Stimulated activated naive CD8-positive, alpha-beta T cell treated with anti-CD3 and anti-CD28 coated beads, Interleukin-15, Interleukin-2, amounts not matched to agents 100 ng/mL and 50 ng/mL, for 24 hours (primary cell): ENCODE data around the gene SFRP5.

Source experiments
- H3K27ac Mint-ChIP-seq: one replicate; pipeline ENCODE4 v1.8.0; 2021; ENCODE audit warnings: mild to moderate bottlenecking, mixed read lengths
- H3K27me3 Mint-ChIP-seq: one replicate; pipeline ENCODE4 v1.8.0; 2021; ENCODE audit warnings: mixed read lengths
- H3K36me3 Mint-ChIP-seq: one replicate; pipeline ENCODE4 v1.8.0; 2021; ENCODE audit warnings: low read depth, mixed read lengths
- H3K4me1 Mint-ChIP-seq: one replicate; pipeline ENCODE4 v1.8.0; 2021; ENCODE audit warnings: low read depth, mixed read lengths
- H3K4me3 Mint-ChIP-seq: one replicate; pipeline ENCODE4 v1.8.0; 2021; ENCODE audit warnings: mild to moderate bottlenecking, mixed read lengths
- H3K9me3 Mint-ChIP-seq: one replicate; pipeline ENCODE4 v1.8.0; 2021; ENCODE audit warnings: mixed read lengths

SFRP5 gene

GRCh38 chr10:97796651-97797050, 24.9 kb upstream of the SFRP5 start:
- Mint-ChIP-seq H3K27ac (peak overlapping the region; percentile 70), H3K9me3 (peaks cover 4% of the 10 kb centered on the region), H3K4me1 (peaks cover 21% of the 10 kb centered on the region), H3K27me3 (no peaks in the 10 kb centered on the region), H3K4me3 (peak overlapping the region; percentile 63), H3K36me3 (no peaks in the 10 kb centered on the region)

DNA sequence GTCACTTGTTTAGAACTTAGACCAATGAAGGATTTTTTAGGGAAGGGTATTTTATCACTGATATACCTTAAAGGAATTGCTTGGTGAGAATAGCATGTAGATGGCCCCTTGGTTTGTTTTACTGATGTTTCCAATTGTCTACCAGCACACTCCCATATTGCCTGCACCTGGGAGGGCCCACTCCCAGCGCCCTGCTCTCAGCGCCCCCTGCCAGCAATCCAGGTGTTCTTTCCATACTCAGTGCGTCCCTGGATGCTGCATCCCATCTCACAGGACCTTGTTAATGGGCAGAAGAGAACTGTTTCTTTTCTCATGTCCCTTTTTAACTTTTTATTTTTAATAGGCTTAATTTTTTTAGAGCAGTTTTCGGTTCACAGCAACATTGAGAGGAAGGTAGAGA, 24.1 kb upstream of the SFRP5 start:
- Mint-ChIP-seq H3K36me3 (no peaks in the 10 kb centered on the region), H3K4me1 (peaks cover 21% of the 10 kb centered on the region), H3K4me3 (no peak overlapping the region), H3K9me3 (peaks cover 4% of the 10 kb centered on the region), H3K27ac (no peak overlapping the region), H3K27me3 (no peaks in the 10 kb centered on the region)

GRCh38 chr10:97791824-97792721, 20.3 kb upstream of the SFRP5 start:
- H3K27ac Mint-ChIP-seq = no peak overlapping the region
- H3K4me3 Mint-ChIP-seq = no peak overlapping the region
- H3K36me3 Mint-ChIP-seq = no peaks in the 10 kb centered on the region
- no peaks in the 10 kb centered on the region for H3K9me3 Mint-ChIP-seq
- H3K4me1 Mint-ChIP-seq = peaks cover 21% of the 10 kb centered on the region
- no peaks in the 10 kb centered on the region for H3K27me3 Mint-ChIP-seq

DNA sequence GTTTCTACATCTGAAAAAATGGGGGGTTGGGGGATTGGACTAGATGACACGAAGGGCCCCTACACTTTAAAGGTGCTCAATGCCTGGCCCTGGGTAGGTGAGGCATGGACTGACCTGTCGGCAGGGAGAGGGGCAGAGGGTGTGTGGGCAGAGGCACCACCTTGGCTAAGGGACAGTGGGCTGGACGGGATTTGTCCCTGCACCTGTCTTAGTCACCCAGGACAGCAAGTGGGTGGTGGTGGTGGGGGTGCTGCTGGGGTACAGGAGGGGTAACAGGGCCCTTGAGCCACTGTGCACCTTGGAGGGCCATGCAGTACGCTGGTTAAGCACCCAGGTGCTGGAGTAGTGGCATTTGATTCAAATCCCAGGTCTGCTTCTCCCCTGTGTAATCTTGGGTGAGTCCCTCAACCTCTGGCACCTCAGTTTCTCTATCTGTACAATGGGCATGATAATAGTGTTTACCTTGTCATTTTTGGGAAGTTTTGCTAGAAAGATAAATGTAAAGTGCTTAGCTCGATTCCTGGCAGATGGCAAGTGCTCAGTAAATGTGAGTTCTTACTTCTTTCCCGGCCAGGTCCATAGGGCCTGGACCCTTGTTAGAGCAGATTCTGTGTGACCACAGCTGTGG, 18.1 kb upstream of the SFRP5 start:
- Mint-ChIP-seq H3K36me3 (no peaks in the 10 kb centered on the region), H3K27me3 (no peaks in the 10 kb centered on the region), H3K4me3 (no peak overlapping the region), H3K27ac (no peak overlapping the region), H3K9me3 (no peaks in the 10 kb centered on the region), H3K4me1 (peaks cover 4% of the 10 kb centered on the region)

DNA sequence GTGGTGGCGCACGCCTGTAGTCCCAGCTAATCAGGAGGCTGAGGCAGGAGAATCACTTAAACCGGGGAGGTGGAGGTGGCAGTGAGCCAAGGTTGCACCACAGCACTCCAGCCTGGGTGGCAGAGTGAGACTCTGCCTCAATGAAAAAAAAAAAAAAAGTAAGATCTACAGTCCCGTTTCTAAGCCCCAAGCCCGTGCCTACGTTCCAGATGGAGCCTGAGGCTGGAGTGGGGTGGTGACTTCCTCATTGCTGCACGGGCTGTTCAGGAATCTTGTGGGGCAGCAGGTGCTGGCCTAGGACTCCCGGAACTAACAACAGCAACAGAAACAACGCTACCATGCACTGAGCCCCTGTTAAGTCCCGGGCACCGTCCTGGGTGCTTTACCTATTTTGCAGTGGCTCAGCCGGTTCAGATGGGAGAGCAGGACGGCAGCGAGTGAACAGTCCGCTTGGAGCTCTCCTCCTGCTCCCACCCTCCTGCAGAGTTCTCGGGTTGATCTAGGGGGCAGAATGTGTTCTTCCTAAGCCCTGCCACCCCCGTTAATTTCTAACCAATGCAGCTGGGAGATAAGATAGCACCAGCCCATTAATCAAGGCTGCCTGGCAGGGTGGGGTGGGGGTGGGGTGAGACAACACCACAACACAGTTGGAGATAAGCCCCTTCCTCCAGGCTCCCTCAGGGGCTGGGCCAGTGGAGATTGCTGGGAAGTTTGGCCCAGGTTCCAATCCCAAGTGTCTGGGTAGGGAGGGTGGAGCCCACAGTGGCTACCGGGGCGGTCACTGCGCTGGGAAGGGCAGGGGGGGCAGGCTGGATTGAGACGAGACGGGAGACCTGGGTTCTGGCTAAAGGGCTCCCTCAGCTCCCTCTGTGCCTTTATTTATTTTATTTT, 17.0 kb upstream of the SFRP5 start:
- peaks cover 4% of the 10 kb centered on the region for H3K4me1 Mint-ChIP-seq
- no peaks in the 10 kb centered on the region for H3K36me3 Mint-ChIP-seq
- H3K9me3 Mint-ChIP-seq = no peaks in the 10 kb centered on the region
- H3K27ac Mint-ChIP-seq = no peak overlapping the region
- H3K27me3 Mint-ChIP-seq = no peaks in the 10 kb centered on the region
- H3K4me3 Mint-ChIP-seq = no peak overlapping the region

- Mint-ChIP-seq H3K9me3 (no peaks in the 10 kb centered on the region), H3K36me3 (no peaks in the 10 kb centered on the region), H3K27ac (no peak overlapping the region), H3K4me1 (peaks cover 24% of the 10 kb centered on the region), H3K27me3 (no peaks in the 10 kb centered on the region), H3K4me3 (no peak overlapping the region)
Observed at GRCh38 chr10:97785731-97786130, 13.9 kb upstream of the SFRP5 start.

- Mint-ChIP-seq H3K4me1 (peaks cover 29% of the 10 kb centered on the region), H3K36me3 (no peaks in the 10 kb centered on the region), H3K4me3 (no peak overlapping the region), H3K9me3 (no peaks in the 10 kb centered on the region), H3K27me3 (no peaks in the 10 kb centered on the region), H3K27ac (no peak overlapping the region)
Observed at GRCh38 chr10:97785231-97785630, 13.4 kb upstream of the SFRP5 start.

DNA sequence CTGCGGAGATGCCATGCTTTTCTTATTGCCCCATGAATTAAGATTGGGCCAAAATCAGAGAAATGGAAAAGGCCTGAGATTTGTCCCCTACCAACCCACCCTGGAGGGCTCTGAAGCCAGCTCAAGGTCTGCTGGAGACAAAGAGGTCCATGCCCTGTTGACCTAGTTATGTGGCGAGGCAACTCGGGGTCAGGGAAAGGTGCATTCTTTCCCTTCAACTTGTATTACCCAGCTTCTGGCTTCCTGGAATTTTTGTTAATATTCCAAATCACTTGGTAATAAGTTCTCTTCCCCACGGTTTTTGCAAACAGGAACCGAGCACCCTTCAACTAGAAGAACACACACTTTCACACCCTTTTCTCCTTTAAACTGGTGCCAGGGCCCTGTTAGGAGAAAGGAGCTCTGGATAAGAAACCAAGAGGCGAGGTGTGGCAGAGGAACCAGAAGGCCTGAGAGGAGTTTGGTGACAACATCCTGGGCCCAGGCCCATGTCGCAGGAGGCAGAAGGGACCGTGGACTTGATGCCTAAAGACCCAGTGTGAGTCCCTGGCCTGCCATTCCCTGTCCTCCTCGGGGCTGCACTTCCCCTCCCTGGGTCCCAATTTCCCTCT, 12.5 kb upstream of the SFRP5 start:
- Mint-ChIP-seq H3K27me3 (no peaks in the 10 kb centered on the region), H3K4me1 (peaks cover 33% of the 10 kb centered on the region), H3K27ac (no peak overlapping the region)

GRCh38 chr10:97782455-97783228, 10.8 kb upstream of the SFRP5 start:
- no peaks in the 10 kb centered on the region for H3K27me3 Mint-ChIP-seq
- no peak overlapping the region for H3K27ac Mint-ChIP-seq
- no peaks in the 10 kb centered on the region for H3K36me3 Mint-ChIP-seq
- no peak overlapping the region for H3K4me3 Mint-ChIP-seq
- H3K4me1 Mint-ChIP-seq = peaks cover 33% of the 10 kb centered on the region
- no peaks in the 10 kb centered on the region for H3K9me3 Mint-ChIP-seq

More for the DNA sequence above, 12.5 kb upstream of the SFRP5 start:
- no peak overlapping the region for H3K4me3 Mint-ChIP-seq
- H3K9me3 Mint-ChIP-seq = no peaks in the 10 kb centered on the region
- no peaks in the 10 kb centered on the region for H3K36me3 Mint-ChIP-seq

DNA sequence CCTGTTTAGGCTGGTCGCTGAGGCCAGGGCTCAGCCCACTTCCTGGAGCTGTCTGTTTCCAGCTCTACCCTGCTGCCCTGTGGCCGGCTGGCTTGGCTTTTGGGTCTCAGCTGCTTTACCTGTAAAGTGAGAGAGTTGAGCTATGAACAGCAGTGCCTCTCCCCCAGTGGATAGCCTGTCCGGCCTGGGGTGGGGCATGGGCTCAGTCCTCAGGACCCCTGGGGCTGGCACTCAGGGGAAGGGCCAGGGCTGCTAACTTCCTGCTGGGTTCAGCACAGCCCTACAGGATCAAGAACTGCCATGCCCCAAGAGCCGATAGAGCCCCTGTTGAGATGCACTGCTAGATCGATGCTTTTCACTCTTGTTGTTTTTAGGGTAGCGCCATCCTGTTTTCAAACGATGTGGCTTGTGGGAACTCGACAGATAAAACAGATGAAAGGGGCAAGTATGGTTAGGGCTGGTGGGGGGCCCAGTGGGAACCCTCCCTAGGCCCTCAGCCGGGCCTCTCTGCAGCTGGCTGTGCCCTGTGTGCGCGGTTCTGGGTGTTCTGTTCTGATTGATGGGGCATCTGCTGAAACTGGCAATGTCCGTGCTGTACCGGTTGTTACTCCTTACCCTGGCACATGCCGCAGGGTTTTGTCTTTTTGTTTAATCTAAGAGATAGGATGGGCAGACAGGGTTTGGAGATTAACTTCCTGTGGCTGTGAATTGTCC, 10.0 kb upstream of the SFRP5 start:
- no peaks in the 10 kb centered on the region for H3K9me3 Mint-ChIP-seq
- peaks cover 33% of the 10 kb centered on the region for H3K4me1 Mint-ChIP-seq
- no peaks in the 10 kb centered on the region for H3K36me3 Mint-ChIP-seq
- peak overlapping the region; percentile 66 for H3K27ac Mint-ChIP-seq
- no peak overlapping the region for H3K4me3 Mint-ChIP-seq
- no peaks in the 10 kb centered on the region for H3K27me3 Mint-ChIP-seq

- H3K4me1 Mint-ChIP-seq = peaks cover 33% of the 10 kb centered on the region
- H3K36me3 Mint-ChIP-seq = no peaks in the 10 kb centered on the region
- no peaks in the 10 kb centered on the region for H3K27me3 Mint-ChIP-seq
- H3K27ac Mint-ChIP-seq = peak overlapping the region; percentile 66
- no peak overlapping the region for H3K4me3 Mint-ChIP-seq
- no peaks in the 10 kb centered on the region for H3K9me3 Mint-ChIP-seq
Observed at GRCh38 chr10:97780841-97781617, 9.2 kb upstream of the SFRP5 start.

DNA sequence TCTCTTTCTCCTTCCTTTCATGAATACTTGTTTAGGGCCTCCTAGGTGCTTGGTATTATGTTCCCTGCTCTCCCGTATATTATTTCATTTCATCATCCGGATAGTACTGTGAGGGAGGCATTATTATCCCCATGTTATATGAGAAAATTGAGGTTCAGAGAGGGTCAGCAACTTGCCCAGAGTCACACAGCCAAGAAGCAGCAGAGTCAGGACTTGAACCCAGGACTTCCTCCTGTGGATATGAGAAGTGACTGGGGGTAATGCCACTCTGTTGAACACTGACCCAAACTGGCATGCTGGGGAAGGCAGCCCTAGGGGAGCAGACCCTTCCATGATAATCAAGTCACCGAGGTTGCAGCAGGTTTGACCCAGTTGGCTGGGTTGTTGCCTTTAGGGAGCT, 8.2 kb upstream of the SFRP5 start:
- no peaks in the 10 kb centered on the region for H3K9me3 Mint-ChIP-seq
- H3K4me3 Mint-ChIP-seq = no peak overlapping the region
- H3K4me1 Mint-ChIP-seq = peaks cover 33% of the 10 kb centered on the region
- no peaks in the 10 kb centered on the region for H3K27me3 Mint-ChIP-seq
- no peaks in the 10 kb centered on the region for H3K36me3 Mint-ChIP-seq
- no peak overlapping the region for H3K27ac Mint-ChIP-seq

DNA sequence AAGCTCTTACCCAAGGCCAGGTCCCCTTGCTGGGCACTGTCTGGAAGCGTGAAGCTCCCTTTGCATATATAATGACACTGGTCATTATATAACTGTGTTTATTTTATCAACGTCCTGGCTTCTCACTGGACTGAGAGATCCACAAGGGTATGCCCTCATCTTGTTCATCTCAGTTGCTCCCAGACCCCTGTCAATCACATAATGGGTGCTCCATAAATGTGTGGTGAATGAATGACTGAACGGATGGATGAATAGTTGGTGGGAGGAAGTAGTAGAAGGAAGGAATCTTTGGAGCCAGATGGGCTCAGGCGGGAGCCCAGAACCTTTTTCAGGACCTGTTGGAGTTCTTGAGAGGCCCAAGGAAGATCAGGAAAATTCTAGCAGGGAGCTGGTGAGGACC, 7.7 kb upstream of the SFRP5 start:
- Mint-ChIP-seq H3K4me1 (peaks cover 33% of the 10 kb centered on the region), H3K27me3 (no peaks in the 10 kb centered on the region), H3K27ac (no peak overlapping the region), H3K4me3 (no peak overlapping the region), H3K9me3 (no peaks in the 10 kb centered on the region), H3K36me3 (no peaks in the 10 kb centered on the region)
